Stimulated activated CD8-positive, alpha-beta memory T cell treated with anti-CD3 and anti-CD28 coated beads, Interleukin-15, amount 100 ng/mL, for 1 hour (primary cell): ENCODE results near the gene PIGU.

Source experiments
- DNase-seq: peaks from one replicate; pipeline ENCODE4 v3.0.0-alpha.2; 2020; ENCODE audit warnings: low read depth

PIGU gene

DNA sequence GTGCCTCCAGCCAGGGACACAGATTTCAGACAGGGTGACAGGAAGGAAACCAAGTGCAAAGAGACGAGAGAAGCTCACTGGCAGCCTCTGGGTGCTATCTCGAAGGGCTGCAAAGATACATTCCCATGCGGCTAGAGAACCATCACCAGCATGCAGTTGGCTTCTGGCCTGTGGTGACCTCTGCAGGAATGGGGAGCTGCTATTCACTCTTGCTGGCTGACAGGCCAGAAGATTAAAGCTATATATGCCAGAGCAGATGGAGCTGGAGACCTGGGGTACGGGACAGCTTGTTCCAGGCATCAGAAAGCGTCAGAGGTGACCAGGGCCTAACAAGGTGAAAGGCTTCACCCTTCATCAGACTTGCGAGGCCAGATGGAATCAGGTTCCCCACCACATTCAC lies 98.4 kb downstream of the PIGU start:
- no peak for DNase-seq

DNA sequence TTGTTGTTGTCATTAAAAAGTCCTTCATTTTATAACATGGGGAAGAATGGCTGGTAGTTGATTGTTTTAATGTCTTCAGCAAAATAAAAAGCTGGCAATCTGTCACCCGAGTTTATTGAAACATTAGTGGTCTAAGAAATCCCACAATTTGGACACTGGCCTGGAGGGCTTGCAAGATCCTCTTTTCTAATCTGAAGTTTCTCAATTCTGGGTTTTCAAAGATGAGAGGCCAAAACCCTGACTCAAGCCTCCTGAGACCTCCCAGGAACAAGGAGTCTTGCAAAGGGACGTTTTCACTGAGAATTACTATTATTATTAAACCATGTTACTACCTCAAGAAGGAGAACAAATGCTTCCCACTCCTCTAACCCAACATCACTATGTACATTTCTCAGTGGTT lies 98.9 kb downstream of the PIGU start:
- no peak for DNase-seq

DNA sequence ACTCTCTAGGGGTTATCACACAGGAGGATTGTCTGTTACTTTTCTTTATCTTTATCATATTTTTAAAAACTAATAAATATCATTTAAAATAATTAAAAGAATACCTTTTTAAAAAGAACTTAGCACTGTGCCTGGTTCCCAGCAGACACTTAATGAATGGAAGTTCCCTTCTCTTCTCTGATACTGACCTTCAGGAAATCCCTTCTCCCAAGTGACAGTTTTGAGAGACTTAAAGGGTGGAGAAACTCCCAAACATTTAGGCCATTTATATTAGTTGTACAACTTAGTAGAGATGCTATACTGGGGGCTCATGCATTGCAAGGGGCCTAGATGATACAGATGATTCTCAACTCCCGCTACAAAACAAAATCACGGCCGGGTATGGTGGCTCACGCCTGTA lies 99.8 kb downstream of the PIGU start:
- no peak for DNase-seq

DNA sequence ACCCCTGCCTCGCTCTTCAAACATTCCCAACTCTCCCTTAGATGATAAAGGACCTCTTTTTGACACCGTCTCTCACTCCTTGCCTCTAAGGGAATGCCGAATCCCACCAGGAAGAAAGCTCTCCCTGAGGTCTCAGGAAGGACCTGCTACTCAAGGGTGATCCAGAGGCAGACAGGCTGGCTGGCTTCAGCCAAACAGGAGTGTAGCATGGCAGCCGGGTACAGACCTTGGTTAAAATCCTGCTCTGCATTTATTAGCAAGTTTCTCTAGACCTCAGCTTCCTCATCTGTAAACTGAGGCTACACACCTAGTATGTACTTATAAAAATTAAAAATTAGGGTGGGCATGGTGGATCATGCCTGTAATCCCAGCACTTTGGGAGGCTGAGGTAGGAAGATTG lies 101.1 kb downstream of the PIGU start:
- no peak for DNase-seq

DNA sequence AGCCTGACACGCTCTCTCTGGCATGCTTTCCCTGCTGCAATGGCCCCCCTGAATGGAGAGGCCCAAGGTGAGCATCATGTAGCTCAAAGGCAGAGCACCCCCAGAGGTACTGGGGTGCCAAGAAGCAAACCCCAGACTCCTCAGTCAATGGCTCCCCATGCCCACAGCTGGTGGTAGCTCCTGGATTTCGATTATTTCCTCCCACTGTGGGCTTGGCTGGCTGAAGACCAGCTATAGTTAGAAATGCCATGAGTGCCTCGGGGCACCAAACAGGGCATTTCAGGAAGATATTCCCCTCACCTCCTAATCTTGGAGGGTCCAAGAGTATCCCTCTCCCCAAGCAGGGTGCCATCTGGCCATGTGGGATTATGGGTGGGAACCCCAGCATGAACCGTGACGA lies 101.6 kb downstream of the PIGU start:
- DNase-seq, result no peak

DNA sequence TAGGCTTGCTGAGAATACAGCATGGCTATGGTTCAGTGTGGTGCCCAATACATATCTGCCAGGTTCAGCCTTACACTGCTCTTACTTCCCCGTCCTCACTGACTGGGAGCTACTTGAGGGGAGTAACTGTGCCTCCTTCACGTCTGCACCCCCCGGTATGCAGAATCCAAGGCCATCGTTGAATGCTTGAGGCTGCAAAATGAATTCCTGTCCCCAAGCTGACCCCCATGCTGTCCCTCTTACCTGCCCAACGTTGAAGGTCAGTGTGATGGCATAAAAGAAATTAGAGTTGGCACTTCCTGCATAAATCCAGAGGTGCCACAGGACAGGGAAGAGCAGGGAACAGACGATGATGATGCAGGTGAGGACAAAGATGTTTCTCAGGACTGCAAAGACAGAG lies 102.0 kb downstream of the PIGU start:
- DNase-seq, result no peak

DNA sequence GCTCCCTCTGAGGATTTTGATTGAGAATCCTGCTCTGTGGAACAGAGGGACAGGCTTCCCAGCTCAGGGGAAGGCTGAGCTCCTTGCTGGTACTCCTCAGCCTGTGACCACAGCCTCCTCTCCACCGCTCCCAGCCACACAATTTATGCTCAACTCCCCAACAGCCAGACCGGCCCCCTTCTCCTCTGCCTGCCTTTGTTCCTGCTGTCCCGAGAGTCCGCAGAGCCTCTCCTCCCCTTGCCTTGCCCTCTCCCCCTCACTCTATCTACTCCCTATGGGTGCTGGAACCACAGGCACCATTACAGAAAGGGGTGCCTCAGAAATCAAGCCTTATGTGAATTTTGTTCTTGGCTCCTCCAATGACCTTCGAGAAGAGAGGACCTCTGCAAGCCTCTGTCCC lies 102.5 kb downstream of the PIGU start:
- DNase-seq, result no peak

DNA sequence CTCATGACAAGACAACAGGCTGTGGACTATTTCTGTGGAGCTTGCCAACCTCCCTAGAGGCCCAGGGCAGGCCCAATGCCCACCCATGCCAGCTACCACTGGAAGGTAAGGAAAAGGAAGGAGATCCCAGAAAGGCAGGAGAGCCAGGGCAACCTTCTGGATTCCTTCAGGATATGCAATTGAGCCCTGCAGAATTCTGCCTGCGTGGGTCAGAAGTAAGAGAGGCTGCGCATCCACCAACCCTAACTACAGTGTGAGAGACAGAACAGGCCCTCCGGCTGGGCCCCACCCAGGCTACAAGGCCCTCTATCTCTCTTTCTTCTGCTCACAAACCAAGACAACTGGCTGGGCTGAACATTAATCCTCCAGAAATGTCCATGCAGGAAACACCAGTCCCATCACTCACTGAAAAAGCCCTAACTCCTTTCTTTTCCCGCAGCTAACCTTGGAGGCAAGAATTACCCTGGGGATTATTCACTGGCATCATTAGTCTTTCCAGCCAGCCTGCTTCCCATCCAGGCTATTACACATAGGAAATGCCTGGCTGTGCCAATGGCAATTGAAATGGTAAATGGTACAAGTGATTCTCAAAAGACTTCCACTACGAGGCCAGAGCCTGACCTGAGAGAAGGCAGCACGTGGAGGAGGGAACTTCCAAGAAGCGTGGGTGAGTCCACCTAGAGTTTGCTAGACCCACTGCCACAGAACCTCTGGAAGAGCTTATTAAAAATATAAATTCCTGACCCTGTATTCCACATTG lies 103.2 kb downstream of the PIGU start:
- DNase-seq, result no peak

DNA sequence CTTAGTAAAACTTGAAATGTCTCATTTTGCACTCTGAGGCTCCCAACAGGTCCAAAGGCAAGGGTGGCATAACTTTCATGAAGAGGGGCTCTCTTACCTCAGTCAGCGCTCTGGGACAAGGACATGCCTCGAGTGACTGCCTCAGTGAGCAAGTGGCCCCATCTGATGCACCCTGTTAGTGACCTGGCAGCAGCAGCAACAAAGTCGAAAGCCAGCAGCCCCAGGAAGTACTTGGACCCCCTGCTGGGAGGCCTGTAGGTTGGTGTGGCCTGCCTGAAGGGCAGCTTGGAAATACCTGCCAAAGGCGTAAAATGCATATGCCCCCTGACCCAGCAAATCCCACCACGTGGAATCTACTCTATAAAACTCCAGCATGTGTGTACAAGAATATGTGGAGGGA lies 105.1 kb downstream of the PIGU start:
- DNase-seq, result no peak

DNA sequence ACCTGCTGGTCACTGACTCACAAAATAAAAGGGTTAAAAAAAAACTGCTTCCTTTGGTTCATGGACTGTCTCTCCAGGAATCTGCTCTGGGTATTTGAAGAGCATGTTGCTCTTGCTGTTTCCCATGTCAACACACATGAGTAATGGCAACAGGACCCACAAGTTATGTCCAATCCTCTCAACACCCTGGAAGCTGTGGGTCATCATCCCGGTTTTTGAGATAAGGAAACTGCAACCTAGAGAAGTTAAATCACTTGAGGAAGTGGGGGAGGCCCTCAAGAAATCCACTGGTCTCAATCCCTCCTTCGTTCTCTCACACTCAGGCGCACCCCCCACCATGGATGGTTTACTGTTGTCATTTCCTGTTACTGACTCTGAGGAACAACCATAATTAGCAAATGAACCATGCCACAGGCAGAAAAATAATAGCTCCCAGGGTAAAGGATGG lies 106.0 kb downstream of the PIGU start:
- no peak for DNase-seq

DNA sequence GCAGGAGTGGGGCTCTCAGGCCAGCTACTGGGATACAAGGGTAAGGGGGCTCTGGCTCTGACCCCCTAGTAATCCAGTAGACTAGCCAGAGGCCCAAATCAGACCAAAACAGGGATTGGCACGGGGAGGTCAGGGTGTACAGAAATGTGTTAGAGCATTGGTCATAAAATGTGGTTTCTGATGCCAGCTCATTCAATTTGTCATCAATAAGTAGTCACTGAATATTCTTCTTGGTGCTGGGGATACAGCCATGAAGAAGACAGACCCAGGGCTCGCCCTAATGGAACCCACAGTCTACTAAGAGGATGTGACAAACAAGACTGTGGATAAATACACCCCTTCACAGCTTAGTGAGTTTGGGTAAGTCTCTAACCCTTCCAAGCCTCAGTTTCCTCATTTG lies 107.3 kb downstream of the PIGU start:
- no peak for DNase-seq

DNA sequence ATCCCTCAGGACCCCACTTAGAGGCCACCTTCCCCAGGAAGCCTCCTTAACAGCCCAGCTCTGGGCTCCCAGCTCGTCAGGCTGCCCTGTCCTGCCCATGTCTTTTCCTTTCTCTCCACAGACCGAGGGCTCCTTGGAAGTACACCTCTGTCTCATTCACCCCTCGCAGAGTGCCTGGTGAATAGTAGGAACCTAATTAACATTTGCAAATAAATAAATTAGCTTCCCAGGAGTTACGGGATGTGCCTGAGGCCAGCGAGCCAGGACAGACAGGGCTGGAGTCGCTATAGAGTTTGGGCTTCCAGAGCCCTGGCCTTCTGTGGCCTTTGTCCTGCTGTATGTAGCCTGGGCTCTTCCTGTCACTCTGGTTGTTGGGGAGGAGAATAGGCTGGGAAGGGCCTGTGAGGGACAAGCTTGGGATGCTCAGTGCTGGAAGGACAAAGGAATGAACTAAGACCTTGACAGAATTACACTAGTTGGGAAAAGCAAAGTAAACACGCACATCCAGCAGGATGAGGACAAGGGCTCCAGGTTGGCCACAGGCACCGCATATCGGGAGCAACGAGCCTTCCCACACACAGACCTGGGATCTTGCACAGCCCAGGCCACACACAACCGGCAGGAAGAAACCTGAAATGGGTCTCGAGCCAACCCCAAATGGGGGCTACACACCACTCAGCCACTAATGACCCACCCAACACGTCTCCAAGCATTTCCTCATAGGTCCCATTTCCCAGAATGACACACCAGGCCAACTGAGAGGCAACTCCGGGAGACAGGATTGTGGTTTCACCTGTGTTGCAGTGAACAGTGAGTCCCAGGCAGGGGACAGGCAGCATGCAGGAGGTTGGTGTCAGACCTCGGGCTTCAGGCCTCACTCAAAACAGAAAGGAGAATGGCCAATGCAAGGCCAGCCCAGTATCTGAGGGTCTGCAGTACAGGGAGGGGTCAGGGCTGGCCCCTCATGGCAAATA lies 108.7 kb downstream of the PIGU start:
- DNase-seq, result no peak

DNA sequence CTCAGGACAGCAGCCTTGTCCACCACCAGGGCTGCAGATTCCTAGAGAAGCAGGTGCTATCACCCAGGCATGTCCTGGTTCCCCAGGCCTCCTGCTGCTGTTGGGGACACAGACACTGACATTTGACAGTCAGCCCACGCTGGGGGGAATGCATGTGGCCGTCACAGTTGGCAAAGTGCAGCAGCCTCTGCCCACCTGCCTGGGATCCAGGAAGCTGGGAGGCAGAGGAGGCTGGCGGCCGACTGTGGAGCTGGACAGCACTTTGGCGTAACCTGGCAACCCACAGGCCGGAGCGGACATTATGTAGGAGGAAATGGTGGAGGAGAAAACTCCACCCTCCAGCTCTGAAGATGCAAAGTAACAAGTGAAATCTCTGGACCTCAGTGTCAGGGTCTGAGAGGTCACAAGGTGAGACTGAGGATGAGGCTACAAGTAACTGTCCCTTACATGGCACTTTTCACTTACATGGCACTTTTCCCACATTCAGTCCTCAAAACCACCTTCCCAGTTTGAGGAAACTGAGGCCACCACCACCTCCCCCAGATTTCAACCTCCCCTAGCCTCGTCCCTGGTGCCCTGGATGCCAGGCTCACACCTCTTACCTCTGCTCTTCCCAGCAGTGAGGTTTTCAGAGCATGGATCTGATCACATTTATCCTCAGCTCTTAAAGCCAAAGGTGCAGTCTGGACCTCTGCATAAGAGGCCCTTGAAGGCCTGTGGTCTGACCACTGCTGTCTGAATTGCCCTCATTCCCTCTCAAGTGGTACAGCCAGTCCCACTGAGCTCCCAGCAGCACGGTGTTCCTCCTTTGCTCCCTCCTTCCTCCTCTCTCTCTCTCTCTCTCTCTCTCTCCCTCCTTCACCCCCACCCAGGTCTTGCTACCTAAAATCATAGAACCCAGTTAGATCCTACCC lies 109.7 kb downstream of the PIGU start:
- no peak for DNase-seq

DNA sequence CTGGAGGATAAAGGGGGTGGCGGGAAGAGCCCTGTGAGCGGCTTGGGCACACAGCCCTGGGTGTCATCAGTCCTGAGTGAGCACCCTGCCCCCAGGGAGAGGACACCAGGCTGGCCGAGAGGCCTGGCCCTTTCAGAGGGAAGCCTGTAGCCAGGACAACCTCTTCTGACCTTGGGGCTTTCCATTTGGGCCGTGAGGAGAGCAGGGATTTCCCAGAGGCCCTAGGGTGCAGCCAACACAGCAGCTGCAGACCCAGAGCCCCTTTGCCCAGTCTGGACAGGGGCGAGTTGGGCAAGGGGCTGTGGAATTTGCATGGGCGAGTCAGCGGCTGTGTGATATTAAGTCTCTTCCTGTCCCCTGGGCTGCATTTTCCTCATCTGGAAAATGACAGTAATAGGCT lies 112.1 kb downstream of the PIGU start:
- DNase-seq, result no peak

DNA sequence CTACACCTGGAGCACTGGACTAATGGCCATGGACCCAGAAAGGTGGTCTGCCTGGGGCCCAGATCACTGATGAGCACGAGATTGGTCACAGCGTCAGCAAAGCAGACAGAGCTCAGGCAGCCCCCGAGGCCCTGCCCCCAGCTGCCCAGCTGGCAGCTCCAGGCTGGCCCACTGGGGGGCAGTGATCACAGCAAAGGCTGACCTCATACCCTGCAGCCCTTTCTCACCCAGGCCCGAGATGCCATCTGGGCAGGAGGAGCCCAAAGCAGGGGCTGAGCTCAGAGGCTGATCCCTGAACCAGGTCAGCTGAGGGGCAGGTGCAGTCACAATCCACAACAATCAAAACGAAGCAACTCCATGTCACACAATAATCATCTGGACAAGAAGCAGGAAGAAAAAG lies 114.3 kb downstream of the PIGU start:
- DNase-seq, result no peak

DNA sequence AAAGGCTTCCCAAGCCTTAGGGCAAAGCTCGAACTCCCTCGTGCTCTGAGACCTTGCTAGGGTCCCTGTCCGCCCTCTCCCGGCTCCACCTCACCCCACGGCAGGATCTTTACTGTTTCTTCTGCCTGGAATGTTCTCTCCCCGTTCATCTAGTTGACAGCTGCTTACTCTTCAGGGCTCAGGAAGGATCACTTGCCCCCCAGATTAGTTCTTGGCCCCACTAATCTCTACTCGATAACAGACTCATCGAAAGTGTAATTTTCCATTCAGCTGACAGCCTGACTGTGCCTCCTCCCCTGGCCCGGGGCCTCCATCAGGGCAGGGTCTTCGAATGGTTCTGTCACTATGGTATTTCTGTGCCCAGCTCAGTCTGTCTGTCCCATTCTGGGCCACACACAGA lies 115.2 kb downstream of the PIGU start:
- DNase-seq, result no peak

DNA sequence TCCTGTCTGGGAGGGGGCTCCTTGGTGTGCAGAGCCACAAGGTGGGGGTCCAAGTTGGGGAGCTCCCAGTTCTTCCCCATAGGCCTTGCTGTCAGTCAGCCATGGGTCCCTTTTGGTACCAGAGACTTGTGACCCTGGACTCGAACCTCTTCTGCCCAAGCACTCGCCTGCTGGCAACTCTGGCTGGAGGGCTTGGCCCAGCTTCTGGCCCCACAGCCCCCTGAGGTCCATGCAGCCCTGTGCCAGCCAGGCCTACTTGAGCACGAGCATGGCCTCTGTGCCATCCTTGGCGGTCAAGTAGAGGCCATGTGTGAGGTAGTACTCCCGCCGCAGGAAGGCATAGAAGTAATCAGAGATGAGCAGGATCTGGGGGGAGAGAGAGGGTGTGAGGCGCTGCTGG lies 116.3 kb downstream of the PIGU start:
- DNase-seq, result no peak

DNA sequence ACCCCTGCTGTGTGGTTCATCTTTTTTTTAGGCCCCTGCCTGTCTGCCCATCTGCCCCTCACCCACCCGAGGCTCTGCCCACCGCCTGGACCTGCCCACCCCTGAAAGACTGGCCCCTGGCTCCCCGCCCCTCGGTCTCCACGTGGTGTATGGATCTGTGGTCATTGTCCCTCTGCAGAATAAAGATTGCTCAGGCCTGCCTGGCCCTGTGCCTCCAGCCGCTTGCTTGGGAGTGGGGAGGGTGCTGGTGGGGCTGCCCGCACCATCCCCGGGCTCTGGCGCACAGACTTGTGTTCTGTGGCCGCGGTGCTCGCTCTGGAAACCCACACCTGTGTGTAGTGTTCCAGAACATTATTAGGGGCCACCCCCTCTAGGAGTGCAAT lies 116.8 kb downstream of the PIGU start:
- no peak for DNase-seq

DNA sequence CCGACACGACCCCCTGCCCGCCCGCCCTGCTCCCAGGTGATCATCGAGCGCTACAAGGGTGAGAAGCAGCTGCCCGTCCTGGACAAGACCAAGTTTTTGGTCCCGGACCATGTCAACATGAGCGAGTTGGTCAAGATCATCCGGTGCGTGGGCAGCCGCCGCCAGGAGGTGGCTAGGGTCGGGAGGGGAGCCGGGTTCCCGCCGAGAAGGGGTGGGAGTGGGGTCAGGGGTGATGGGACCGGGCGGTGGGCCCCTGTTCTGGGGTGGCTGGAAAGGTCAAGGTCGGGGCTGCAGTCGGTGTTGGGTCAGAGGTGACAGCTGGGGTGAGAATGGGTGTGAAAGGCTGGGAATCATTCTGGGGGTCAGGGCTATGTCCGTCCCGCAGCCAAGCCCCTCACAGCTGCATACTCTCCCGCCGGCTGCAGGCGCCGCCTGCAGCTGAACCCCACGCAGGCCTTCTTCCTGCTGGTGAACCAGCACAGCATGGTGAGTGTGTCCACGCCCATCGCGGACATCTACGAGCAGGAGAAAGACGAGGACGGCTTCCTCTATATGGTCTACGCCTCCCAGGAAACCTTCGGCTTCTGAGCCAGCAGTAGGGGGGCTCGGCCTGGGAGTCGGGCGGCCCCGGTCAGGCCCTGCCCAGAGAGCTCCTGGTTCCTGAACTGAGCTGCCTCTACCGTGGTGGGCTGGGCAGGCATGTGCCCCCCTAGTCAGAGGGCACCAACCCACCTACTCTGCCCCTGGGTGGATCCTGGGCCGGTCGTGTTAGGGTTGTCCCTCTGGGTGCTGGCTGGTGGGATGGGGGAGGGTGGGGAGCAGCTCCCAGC lies 117.4 kb downstream of the PIGU start:
- DNase-seq, result no peak

DNA sequence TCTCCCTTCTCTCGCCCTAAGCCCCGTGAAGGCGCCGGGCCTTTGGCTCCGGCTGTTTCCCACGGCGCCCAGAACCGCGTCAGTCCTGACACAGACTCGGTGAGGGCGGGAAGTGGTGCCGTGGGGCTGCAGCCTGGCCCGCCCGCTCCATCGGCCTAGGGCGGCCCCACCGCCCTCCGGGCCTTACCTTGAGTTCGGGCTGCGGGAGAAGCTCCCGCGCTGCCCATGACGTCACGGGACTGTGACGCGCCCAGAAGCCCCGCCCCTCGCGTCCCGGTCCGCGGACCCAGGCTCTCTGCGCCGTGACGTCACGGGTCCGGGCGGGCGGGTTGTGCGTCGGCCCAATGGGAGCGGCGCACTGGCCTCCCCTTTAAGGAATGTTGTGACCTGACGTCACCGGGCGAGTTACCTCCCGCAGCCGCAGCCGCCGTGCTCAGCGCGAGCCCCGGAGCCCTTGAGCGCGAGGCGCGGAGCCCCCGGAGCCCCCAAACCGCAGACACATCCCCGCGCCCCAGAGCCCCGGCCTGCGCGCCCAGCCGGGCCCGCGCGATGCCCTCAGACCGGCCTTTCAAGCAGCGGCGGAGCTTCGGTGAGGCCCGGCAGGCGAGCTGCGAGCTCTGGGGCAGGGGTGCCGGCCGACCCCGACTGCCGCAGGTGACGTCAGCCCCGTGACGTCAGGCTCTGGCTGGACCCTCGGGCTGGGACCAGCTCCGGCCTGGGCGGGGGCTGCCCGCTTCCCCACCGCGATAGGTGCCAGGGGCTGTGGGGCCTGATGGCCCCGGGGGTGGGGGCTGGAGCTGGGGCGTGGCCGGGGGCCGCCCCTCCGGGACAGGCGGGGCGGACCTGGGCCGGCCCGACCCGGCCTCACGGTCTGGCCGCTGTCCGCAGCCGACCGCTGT lies 118.3 kb downstream of the PIGU start, which contains the start of gene MAP1LC3A:
MAP1LC3A (plus strand) TSS at position 399 of the 899 bp plus-strand sequence; CDS start at position 550, 151 bp downstream.
- peak; percentile 85 for DNase-seq
